Measurements from ENCODE around the gene POU2AF1.

DNA sequence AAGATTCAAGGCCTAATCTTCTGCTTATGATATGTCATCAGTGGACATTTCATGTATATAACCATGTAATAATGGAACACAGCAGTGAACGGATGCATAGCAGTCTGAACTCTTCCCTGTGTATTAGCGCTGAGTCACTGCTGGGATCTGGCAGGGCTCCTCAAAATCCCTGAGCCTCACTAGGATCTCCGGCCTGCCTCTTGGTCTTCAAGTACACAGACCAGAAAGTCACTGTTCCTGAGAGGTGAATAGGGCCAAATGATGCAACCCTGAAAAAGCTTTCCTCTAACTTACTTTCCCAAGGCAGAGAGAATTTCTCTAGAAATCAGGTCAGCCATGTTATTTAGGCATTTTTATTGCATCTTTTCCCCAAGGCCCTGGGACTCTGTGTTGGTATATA is 35.0 kb downstream of the POU2AF1 start:
- TF ChIP-seq, protein P1, sequence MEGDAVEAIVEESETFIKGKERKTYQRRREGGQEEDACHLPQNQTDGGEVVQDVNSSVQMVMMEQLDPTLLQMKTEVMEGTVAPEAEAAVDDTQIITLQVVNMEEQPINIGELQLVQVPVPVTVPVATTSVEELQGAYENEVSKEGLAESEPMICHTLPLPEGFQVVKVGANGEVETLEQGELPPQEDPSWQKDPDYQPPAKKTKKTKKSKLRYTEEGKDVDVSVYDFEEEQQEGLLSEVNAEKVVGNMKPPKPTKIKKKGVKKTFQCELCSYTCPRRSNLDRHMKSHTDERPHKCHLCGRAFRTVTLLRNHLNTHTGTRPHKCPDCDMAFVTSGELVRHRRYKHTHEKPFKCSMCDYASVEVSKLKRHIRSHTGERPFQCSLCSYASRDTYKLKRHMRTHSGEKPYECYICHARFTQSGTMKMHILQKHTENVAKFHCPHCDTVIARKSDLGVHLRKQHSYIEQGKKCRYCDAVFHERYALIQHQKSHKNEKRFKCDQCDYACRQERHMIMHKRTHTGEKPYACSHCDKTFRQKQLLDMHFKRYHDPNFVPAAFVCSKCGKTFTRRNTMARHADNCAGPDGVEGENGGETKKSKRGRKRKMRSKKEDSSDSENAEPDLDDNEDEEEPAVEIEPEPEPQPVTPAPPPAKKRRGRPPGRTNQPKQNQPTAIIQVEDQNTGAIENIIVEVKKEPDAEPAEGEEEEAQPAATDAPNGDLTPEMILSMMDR (IDR thresholded peaks at IDR 0.05; ENCODE audit: low read depth, low read length, missing input control) = no peak
- TF ChIP-seq RAD21 (IDR thresholded peaks at IDR 0.05) = no peak
- TF ChIP-seq EGR1 (IDR thresholded peaks at IDR 0.05; ENCODE audit: low read depth in 2 of 2) = no peak
- TF ChIP-seq, protein P2, sequence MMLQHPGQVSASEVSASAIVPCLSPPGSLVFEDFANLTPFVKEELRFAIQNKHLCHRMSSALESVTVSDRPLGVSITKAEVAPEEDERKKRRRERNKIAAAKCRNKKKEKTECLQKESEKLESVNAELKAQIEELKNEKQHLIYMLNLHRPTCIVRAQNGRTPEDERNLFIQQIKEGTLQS (IDR thresholded peaks at IDR 0.05) = no peak
- TF ChIP-seq, protein P3, sequence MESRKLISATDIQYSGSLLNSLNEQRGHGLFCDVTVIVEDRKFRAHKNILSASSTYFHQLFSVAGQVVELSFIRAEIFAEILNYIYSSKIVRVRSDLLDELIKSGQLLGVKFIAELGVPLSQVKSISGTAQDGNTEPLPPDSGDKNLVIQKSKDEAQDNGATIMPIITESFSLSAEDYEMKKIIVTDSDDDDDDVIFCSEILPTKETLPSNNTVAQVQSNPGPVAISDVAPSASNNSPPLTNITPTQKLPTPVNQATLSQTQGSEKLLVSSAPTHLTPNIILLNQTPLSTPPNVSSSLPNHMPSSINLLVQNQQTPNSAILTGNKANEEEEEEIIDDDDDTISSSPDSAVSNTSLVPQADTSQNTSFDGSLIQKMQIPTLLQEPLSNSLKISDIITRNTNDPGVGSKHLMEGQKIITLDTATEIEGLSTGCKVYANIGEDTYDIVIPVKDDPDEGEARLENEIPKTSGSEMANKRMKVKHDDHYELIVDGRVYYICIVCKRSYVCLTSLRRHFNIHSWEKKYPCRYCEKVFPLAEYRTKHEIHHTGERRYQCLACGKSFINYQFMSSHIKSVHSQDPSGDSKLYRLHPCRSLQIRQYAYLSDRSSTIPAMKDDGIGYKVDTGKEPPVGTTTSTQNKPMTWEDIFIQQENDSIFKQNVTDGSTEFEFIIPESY (IDR thresholded peaks at IDR 0.05) = no peak
- TF ChIP-seq JUND (IDR thresholded peaks at IDR 0.05) = no peak

All from liver (tissue), 3 donors.